ENCODE results near the gene CNDP1.
A peak's percentile ranks its signal among the peaks of the same experiment; 100 is the strongest.
"Not testable (repeated sequence)": the region's sequence is repeated elsewhere in the genome, so short reads cannot be mapped to it uniquely, and the experiment has no call there.

The CNDP1 gene

GRCh38 chr18:74522635-74523548, 11.4 kb upstream of the CNDP1 start:
- DNase-seq = no peak

- no peak for DNase-seq
Observed at GRCh38 chr18:74524097-74524496, 10.2 kb upstream of the CNDP1 start.

- not testable (repeated sequence) for DNase-seq
Observed at GRCh38 chr18:74524915-74525314, 9.4 kb upstream of the CNDP1 start.

GRCh38 chr18:74525741-74526140, 8.6 kb upstream of the CNDP1 start:
- DNase-seq = no peak

- DNase-seq = no peak
Observed at GRCh38 chr18:74526488-74526887, 7.8 kb upstream of the CNDP1 start.

GRCh38 chr18:74528478-74528877, 5.8 kb upstream of the CNDP1 start:
- DNase-seq = no peak

GRCh38 chr18:74528913-74529312, 5.4 kb upstream of the CNDP1 start:
- DNase-seq = no peak

GRCh38 chr18:74529378-74529777, 4.9 kb upstream of the CNDP1 start:
- no peak for DNase-seq

GRCh38 chr18:74529811-74530583, 4.3 kb upstream of the CNDP1 start:
- peak; percentile 12 for DNase-seq

- DNase-seq = peak; percentile 60
Observed at GRCh38 chr18:74530584-74530862, 3.8 kb upstream of the CNDP1 start.

GRCh38 chr18:74531043-74531442, 3.3 kb upstream of the CNDP1 start:
- DNase-seq = peak; percentile 53

GRCh38 chr18:74532511-74533025, 1.7 kb upstream of the CNDP1 start:
- DNase-seq = no peak

GRCh38 chr18:74533666-74534065, 634 bp upstream of the CNDP1 start:
- DNase-seq = no peak

- DNase-seq = no peak
Observed at GRCh38 chr18:74534981-74535649, 815 bp downstream of the CNDP1 start.

- DNase-seq = no peak
Observed at GRCh38 chr18:74539289-74539688, 5.0 kb downstream of the CNDP1 start.

GRCh38 chr18:74540652-74541421, 6.5 kb downstream of the CNDP1 start:
- DNase-seq = no peak

GRCh38 chr18:74541703-74542555, 7.6 kb downstream of the CNDP1 start:
- no peak for DNase-seq

GRCh38 chr18:74544898-74545297, 10.6 kb downstream of the CNDP1 start:
- DNase-seq = no peak

GRCh38 chr18:74546007-74546406, 11.7 kb downstream of the CNDP1 start:
- DNase-seq = no peak

GRCh38 chr18:74546751-74547530, 12.6 kb downstream of the CNDP1 start:
- DNase-seq = no peak

- DNase-seq = no peak
Observed at GRCh38 chr18:74547860-74548259, 13.6 kb downstream of the CNDP1 start.

Data from activated effector memory CD4-positive, alpha-beta T cell treated with anti-CD3 and anti-CD28 coated beads, Interleukin-2, amount 50 U/mL, for 16 hours (primary cell).